HCT116 (cell line): ENCODE results near the gene FBXL7. TPM values are rescaled to one million over a fixed set of nuclear protein-coding genes. Genes with fewer than 3 reads are reported as not detected.

Experiments used
- ATAC-seq: fragments of 200-7000 bp; cut with Tn5 transposase; 2 replicates; pipeline ENCODE4 v1.9.1; 2020; ENCODE audit warnings: mild to moderate bottlenecking, moderate library complexity
- BruUV-seq: library from RNA; stranded (reverse); fragments of 400-500 nt; replicated peaks from 2 replicates; lab custom pipeline; 2021; lab: Mats Ljungman, UMichigan
- CTCF ChIA-PET: fragments of 300-600 bp; sonication (Branson Sonifier 250); formaldehyde crosslinking; loops from one replicate; lab custom pipeline; 2021; ENCODE audit warnings: antibody characterized with exemption; lab: Charles Lee
- POLR2A ChIA-PET: fragments of 300-600, 350-600 bp; sonication (Branson Sonifier 250); formaldehyde crosslinking; loops from one replicate; lab custom pipeline; 2021; ENCODE audit warnings: antibody characterized with exemption; lab: Charles Lee
- RAD21 ChIA-PET, 2 experiments: fragments of 300-600 bp; sonication (Branson Sonifier 250); formaldehyde crosslinking; loops; one replicate each; lab custom pipeline; 2023; ENCODE audit warnings: low total read pairs in 2 of 2; ENCODE audit not compliant: uncharacterized antibody in 2 of 2, unreplicated experiment in 2 of 2, low non-redundant PET in 1 of 2; lab: Charles Lee
- DNase-seq: peaks from one replicate; pipeline ENCODE4 v3.0.0-alpha.2; 2010; ENCODE audit warnings: low read depth, low spot score
- H2AFZ ChIP-seq: fragments of 200-600 bp; shearing (Covaris generic), sonication (generic); 2 replicates; pipeline ENCODE4 v1.6.1; 2017; ENCODE audit warnings: low read depth, mixed run types, mixed read lengths, antibody characterized with exemption, low read length; ENCODE audit not compliant: poor library complexity, severe bottlenecking
- H3K27ac ChIP-seq: 2 replicates; pipeline ENCODE4 v1.5.1; 2012; ENCODE audit warnings: low read depth, low read length
- H3K27me3 ChIP-seq: fragments of 200-600 bp; sonication (generic); 2 replicates; pipeline ENCODE4 v1.6.1; 2016; ENCODE audit warnings: mixed run types, low read length, mixed read lengths; ENCODE audit not compliant: insufficient read depth
- H3K36me3 ChIP-seq, 2 experiments: fragments of 200-500 bp in 1 of 2; fragments of 200-600 bp in 1 of 2; sonication (Bioruptor generic) in 1 of 2; sonication (generic) in 1 of 2; 2 replicates each; pipeline versions ENCODE4 v1.5.1 to v1.6.1; 2014 to 2016; ENCODE audit warnings: low read length in 2 of 2, inconsistent platforms in 1 of 2, mixed read lengths in 1 of 2, mixed run types in 1 of 2; ENCODE audit not compliant: insufficient read depth in 2 of 2, control insufficient read depth in 1 of 2
- H3K4me1 ChIP-seq, 2 experiments: fragments of 200-600 bp in 1 of 2; sonication (generic) in 1 of 2; 2 replicates each; pipeline versions ENCODE4 v1.5.1 to v1.6.1; 2012 to 2017; ENCODE audit warnings: low read length in 2 of 2, inconsistent platforms in 1 of 2, mild to moderate bottlenecking in 1 of 2, mixed read lengths in 1 of 2, mixed run types in 1 of 2, moderate library complexity in 1 of 2; ENCODE audit not compliant: insufficient read depth in 2 of 2, control insufficient read depth in 1 of 2
- H3K4me2 ChIP-seq: fragments of 200-600 bp; sonication (generic); 2 replicates; pipeline ENCODE4 v1.6.1; 2017; ENCODE audit warnings: mixed run types, low read length, mixed read lengths
- H3K4me3 ChIP-seq, 2 experiments: fragments of 200-600 bp in 1 of 2; sonication (generic) in 1 of 2; replicated peaks in 1 of 2; 2 replicates each; pipeline ENCODE4 v1.5.1; 2011 to 2016; ENCODE audit warnings: low read length in 2 of 2, control low read depth in 1 of 2, low read depth in 1 of 2, mild to moderate bottlenecking in 1 of 2, mixed read lengths in 1 of 2, mixed run types in 1 of 2
- H3K79me2 ChIP-seq: fragments of 200-600 bp; sonication (generic); 2 replicates; pipeline ENCODE4 v1.6.1; 2017; ENCODE audit warnings: mild to moderate bottlenecking, mixed run types, low read length, moderate library complexity, mixed read lengths; ENCODE audit not compliant: insufficient read depth
- H3K9ac ChIP-seq: fragments of 200-600 bp; sonication (generic); 2 replicates; pipeline ENCODE4 v1.6.1; 2016; ENCODE audit warnings: low read length, mixed read lengths
- H3K9me2 ChIP-seq: fragments of 200-600 bp; sonication (generic), shearing (Covaris generic); 2 replicates; pipeline ENCODE4 v1.6.1; 2017; ENCODE audit warnings: mixed run types, mild to moderate bottlenecking, moderate library complexity; ENCODE audit not compliant: insufficient read depth
- H3K9me3 ChIP-seq, 2 experiments: fragments of 200-500 bp in 1 of 2; fragments of 200-600 bp in 1 of 2; sonication (Bioruptor generic) in 1 of 2; sonication (generic) in 1 of 2; 2 replicates each; pipeline ENCODE4 v1.6.1; 2014 to 2017; ENCODE audit warnings: low read length in 2 of 2, mixed read lengths in 2 of 2, inconsistent platforms in 1 of 2, low read depth in 1 of 2, mild to moderate bottlenecking in 1 of 2, mixed run types in 1 of 2, moderate library complexity in 1 of 2; ENCODE audit not compliant: control insufficient read depth in 1 of 2, insufficient read depth in 1 of 2
- H4K20me1 ChIP-seq: fragments of 200-600 bp; sonication (generic), shearing (Covaris generic); 2 replicates; pipeline ENCODE4 v1.6.1; 2017; ENCODE audit warnings: mixed run types, mild to moderate bottlenecking, moderate library complexity; ENCODE audit not compliant: insufficient read depth
- ELF1 ChIP-seq: IDR thresholded peaks from 2 replicates; pipeline ENCODE4 v1.6.1; 2012; ENCODE audit warnings: low read depth, borderline replicate concordance
- EZH2 ChIP-seq: fragments of 200-600 bp; sonication (generic); IDR thresholded peaks from 2 replicates; pipeline ENCODE4 v1.6.1; 2017; ENCODE audit warnings: antibody characterized with exemption, mixed run types
- EZH2phosphoT487 ChIP-seq: fragments of 200-600 bp; IDR thresholded peaks from 2 replicates; pipeline ENCODE4 v1.6.1; 2018; ENCODE audit warnings: antibody characterized with exemption, borderline replicate concordance
- JUND ChIP-seq: IDR thresholded peaks from 2 replicates; pipeline ENCODE4 v1.6.1; 2012
- POLR2AphosphoS5 ChIP-seq: IDR thresholded peaks from 2 replicates; pipeline ENCODE4 v1.6.1; 2011; ENCODE audit warnings: mild to moderate bottlenecking, low read depth, low read length, moderate library complexity
- SRF ChIP-seq: IDR thresholded peaks from 2 replicates; pipeline ENCODE4 v1.6.1; 2012; ENCODE audit warnings: low read depth
- YY1 ChIP-seq: IDR thresholded peaks from 2 replicates; pipeline ENCODE4 v1.6.1; 2011; ENCODE audit warnings: low read length, low read depth, moderate library complexity, mild to moderate bottlenecking; ENCODE audit not compliant: insufficient replicate concordance; ENCODE audit errors: extremely low read depth
- ZFX ChIP-seq: fragments of 450-650 bp; IDR thresholded peaks from 2 replicates; pipeline ENCODE4 v1.6.1; 2017
- ZNF274 ChIP-seq: fragments of 200-500 bp; sonication (Bioruptor generic); IDR thresholded peaks from 2 replicates; pipeline ENCODE4 v1.6.1; 2014; ENCODE audit warnings: mild to moderate bottlenecking, low read depth, low read length, inconsistent platforms
- intact Hi-C: fragments of 100-400 bp; cut with micrococcal nuclease; formaldehyde crosslinking; loops from 2 replicates; pipeline ENCODE4 v1.10.0; 2022
- total RNA-seq: library from RNA; stranded (reverse); gene quantifications from one replicate; pipeline ENCODE4 v1.2.1, GENCODE V29; 2021; ENCODE audit not compliant: unreplicated experiment
- TF ChIP-seq, protein P1 (sequence below): IDR thresholded peaks from 2 replicates; pipeline ENCODE4 v1.6.1; 2012
- TF ChIP-seq, protein P2 (sequence below), 3 experiments: fragments of 200-600 bp in 1 of 3; sonication (generic) in 1 of 3; IDR thresholded peaks in 2 of 3; conservative IDR thresholded peaks in 1 of 3; 2 replicates each; pipeline ENCODE4 v1.5.1; 2012 to 2017; ENCODE audit warnings: low read depth in 2 of 3, low read length in 2 of 3, antibody characterized with exemption in 1 of 3, borderline replicate concordance in 1 of 3, control low read depth in 1 of 3, mild to moderate bottlenecking in 1 of 3, mixed read lengths in 1 of 3, mixed run types in 1 of 3, moderate library complexity in 1 of 3; ENCODE audit not compliant: insufficient read depth in 1 of 3
- TF ChIP-seq, protein P3 (sequence below): IDR thresholded peaks from 2 replicates; pipeline ENCODE4 v1.6.1; 2012; ENCODE audit warnings: low read depth
- TF ChIP-seq, protein P4 (sequence below): IDR thresholded peaks from 2 replicates; pipeline ENCODE4 v1.6.1; 2011; ENCODE audit warnings: mild to moderate bottlenecking, low read length, moderate library complexity; ENCODE audit not compliant: insufficient replicate concordance; ENCODE audit errors: extremely low read depth

Gene FBXL7
- total RNA-seq, 1 experiment from 2014 or later: 0.05 TPM

DNA sequence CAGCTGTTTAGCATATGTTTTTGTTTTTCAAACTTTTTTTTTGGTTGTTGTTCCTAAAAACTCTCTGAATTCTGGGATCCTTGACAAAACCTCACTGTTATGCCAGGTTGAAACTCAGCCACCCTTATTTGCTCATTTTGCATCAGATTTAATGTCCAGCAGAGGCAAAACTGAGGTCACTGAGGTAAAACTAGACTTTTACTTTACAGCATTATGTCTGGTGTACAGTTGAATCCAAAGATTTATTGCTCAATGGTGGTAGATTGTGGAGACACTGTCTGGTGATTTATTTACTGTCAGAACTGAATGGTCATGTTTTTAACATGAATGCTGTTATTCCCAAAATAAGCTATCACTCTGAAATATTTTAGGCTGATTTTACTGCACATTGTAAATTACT is 87.9 kb downstream of the FBXL7 start (continued):
- TF ChIP-seq, protein P1, sequence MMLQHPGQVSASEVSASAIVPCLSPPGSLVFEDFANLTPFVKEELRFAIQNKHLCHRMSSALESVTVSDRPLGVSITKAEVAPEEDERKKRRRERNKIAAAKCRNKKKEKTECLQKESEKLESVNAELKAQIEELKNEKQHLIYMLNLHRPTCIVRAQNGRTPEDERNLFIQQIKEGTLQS: no peak

DNA sequence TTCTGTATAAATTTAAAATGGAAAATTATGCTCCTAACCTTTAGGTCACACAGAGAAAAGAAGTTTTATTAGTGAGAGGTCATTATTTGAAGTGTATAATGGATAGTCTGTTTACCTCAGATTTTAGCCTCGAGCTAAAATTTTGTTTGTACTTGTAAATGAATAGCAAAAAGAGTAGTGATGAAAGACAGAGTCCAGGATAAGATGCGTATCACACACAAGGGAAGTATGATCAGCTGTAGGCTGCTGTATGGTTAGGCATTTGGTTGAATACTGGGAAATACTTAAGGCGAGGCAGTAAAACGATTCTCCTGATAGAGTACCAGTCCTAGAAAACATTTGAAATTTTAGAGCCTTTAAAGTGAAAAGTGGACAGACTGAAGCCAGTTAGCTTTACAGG is 92.7 kb downstream of the FBXL7 start:
- Histone ChIP-seq H3K9me3 (peaks cover 5 to 18% of the 10 kb centered on the region in 2 experiments; a peak in 2 of 4 replicates), H2AFZ (no peak overlapping the region), H3K9me2 (no peaks in the 10 kb centered on the region), H3K36me3 (no peaks in the 10 kb centered on the region), H3K4me1 (no peaks in the 10 kb centered on the region), H3K27me3 (no peaks in the 10 kb centered on the region), H4K20me1 (no peaks in the 10 kb centered on the region), H3K9ac (no peak overlapping the region), H3K79me2 (no peaks in the 10 kb centered on the region), H3K4me3 (no peak overlapping the region), H3K27ac (no peak overlapping the region), H3K4me2 (no peak overlapping the region)
- no TSS peak for BruUV-seq
- ATAC-seq (no peak), DNase-seq (no peak)
- intact Hi-C loops: no loop called here
- CTCF ChIA-PET: no interaction called here
- RAD21 ChIA-PET: no interaction called here
- TF ChIP-seq, protein P2, sequence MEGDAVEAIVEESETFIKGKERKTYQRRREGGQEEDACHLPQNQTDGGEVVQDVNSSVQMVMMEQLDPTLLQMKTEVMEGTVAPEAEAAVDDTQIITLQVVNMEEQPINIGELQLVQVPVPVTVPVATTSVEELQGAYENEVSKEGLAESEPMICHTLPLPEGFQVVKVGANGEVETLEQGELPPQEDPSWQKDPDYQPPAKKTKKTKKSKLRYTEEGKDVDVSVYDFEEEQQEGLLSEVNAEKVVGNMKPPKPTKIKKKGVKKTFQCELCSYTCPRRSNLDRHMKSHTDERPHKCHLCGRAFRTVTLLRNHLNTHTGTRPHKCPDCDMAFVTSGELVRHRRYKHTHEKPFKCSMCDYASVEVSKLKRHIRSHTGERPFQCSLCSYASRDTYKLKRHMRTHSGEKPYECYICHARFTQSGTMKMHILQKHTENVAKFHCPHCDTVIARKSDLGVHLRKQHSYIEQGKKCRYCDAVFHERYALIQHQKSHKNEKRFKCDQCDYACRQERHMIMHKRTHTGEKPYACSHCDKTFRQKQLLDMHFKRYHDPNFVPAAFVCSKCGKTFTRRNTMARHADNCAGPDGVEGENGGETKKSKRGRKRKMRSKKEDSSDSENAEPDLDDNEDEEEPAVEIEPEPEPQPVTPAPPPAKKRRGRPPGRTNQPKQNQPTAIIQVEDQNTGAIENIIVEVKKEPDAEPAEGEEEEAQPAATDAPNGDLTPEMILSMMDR (IDR thresholded peaks at IDR 0.05 in 2 of 3, conservative IDR thresholded peaks at IDR 0.05 in 1 of 3; ENCODE audit: borderline replicate concordance in 1 of 3, insufficient read depth in 1 of 3, low read depth in 2 of 3, low read length in 2 of 3): no peak
- no peak for TF ChIP-seq JUND
- no peak for TF ChIP-seq EZH2phosphoT487
- TF ChIP-seq EZH2: no peak
- TF ChIP-seq, protein P3, sequence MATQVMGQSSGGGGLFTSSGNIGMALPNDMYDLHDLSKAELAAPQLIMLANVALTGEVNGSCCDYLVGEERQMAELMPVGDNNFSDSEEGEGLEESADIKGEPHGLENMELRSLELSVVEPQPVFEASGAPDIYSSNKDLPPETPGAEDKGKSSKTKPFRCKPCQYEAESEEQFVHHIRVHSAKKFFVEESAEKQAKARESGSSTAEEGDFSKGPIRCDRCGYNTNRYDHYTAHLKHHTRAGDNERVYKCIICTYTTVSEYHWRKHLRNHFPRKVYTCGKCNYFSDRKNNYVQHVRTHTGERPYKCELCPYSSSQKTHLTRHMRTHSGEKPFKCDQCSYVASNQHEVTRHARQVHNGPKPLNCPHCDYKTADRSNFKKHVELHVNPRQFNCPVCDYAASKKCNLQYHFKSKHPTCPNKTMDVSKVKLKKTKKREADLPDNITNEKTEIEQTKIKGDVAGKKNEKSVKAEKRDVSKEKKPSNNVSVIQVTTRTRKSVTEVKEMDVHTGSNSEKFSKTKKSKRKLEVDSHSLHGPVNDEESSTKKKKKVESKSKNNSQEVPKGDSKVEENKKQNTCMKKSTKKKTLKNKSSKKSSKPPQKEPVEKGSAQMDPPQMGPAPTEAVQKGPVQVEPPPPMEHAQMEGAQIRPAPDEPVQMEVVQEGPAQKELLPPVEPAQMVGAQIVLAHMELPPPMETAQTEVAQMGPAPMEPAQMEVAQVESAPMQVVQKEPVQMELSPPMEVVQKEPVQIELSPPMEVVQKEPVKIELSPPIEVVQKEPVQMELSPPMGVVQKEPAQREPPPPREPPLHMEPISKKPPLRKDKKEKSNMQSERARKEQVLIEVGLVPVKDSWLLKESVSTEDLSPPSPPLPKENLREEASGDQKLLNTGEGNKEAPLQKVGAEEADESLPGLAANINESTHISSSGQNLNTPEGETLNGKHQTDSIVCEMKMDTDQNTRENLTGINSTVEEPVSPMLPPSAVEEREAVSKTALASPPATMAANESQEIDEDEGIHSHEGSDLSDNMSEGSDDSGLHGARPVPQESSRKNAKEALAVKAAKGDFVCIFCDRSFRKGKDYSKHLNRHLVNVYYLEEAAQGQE: no peak
- no peak for TF ChIP-seq YY1
- TF ChIP-seq ZNF274: no peak
- TF ChIP-seq, protein P4, sequence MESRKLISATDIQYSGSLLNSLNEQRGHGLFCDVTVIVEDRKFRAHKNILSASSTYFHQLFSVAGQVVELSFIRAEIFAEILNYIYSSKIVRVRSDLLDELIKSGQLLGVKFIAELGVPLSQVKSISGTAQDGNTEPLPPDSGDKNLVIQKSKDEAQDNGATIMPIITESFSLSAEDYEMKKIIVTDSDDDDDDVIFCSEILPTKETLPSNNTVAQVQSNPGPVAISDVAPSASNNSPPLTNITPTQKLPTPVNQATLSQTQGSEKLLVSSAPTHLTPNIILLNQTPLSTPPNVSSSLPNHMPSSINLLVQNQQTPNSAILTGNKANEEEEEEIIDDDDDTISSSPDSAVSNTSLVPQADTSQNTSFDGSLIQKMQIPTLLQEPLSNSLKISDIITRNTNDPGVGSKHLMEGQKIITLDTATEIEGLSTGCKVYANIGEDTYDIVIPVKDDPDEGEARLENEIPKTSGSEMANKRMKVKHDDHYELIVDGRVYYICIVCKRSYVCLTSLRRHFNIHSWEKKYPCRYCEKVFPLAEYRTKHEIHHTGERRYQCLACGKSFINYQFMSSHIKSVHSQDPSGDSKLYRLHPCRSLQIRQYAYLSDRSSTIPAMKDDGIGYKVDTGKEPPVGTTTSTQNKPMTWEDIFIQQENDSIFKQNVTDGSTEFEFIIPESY: no peak
- no peak for TF ChIP-seq SRF
- no peak for TF ChIP-seq POLR2AphosphoS5
- no peak for TF ChIP-seq ELF1
- no peak for TF ChIP-seq ZFX
- POLR2A ChIA-PET: no interaction called here
